HFFc6 (cell line): ENCODE data around the gene GATAD2B. TPM values are rescaled to one million over a fixed set of nuclear protein-coding genes. Genes with fewer than 3 reads are reported as not detected.

ENCODE experiments used
- DNase-seq: peaks from one replicate; pipeline ENCODE4 v3.0.0-alpha.2; 2018
- H3K27ac Mint-ChIP-seq: 2 replicates; pipeline ENCODE4 v1.8.0; 2020; ENCODE audit warnings: mild to moderate bottlenecking, mixed read lengths
- H3K27me3 Mint-ChIP-seq: 2 replicates; pipeline ENCODE4 v1.8.0; 2021; ENCODE audit warnings: mild to moderate bottlenecking, moderate library complexity, mixed read lengths; ENCODE audit not compliant: insufficient read depth
- H3K36me3 Mint-ChIP-seq: 2 replicates; pipeline ENCODE4 v1.8.0; 2021; ENCODE audit warnings: low read depth, mixed read lengths
- H3K4me1 Mint-ChIP-seq: 2 replicates; pipeline ENCODE4 v1.8.0; 2020; ENCODE audit warnings: low read depth, mixed read lengths
- H3K4me3 Mint-ChIP-seq: 2 replicates; pipeline ENCODE4 v1.8.0; 2020; ENCODE audit warnings: mild to moderate bottlenecking, moderate library complexity, mixed read lengths
- H3K9me3 Mint-ChIP-seq: 2 replicates; pipeline ENCODE4 v1.8.0; 2020; ENCODE audit warnings: mild to moderate bottlenecking, mixed read lengths
- CTCF ChIP-seq: fragments of 200-600 bp; sonication (generic); IDR thresholded peaks from 2 replicates; pipeline ENCODE4 v1.5.0; 2021; ENCODE audit warnings: antibody characterized with exemption, mild to moderate bottlenecking
- total RNA-seq, 6 experiments: library from RNA; stranded (reverse); fragmentation: NEBNext Ultra II Directional; extraction: Animal tissue kit (Norgen Biotek cat#: 25700); gene quantifications; 2 replicates in 1 of 6; 3 replicates in 5 of 6; pipeline ENCODE4 v1.2.3, GENCODE V29; 2021

GATAD2B gene
- total RNA-seq, 6 experiments from 2014 or later: 29.3 to 40.9 (median 38.4) TPM

GRCh38 chr1:153933430-153933829 is 10.7 kb upstream of the GATAD2B start:
- TF ChIP-seq CTCF: no peak
- no peak overlapping the region for H3K27ac Mint-ChIP-seq
- no peak overlapping the region for H3K4me3 Mint-ChIP-seq
- no peaks in the 10 kb centered on the region for H3K9me3 Mint-ChIP-seq
- DNase-seq: no peak
- peaks cover 4% of the 10 kb centered on the region; the same call in 1 of the 2 replicates for H3K27me3 Mint-ChIP-seq
- peaks cover 11% of the 10 kb centered on the region for H3K4me1 Mint-ChIP-seq
- peaks cover 27% of the 10 kb centered on the region for H3K36me3 Mint-ChIP-seq

- Mint-ChIP-seq H3K4me1 (peaks cover 17% of the 10 kb centered on the region), H3K9me3 (no peaks in the 10 kb centered on the region), H3K4me3 (no peak overlapping the region), H3K36me3 (peaks cover 22% of the 10 kb centered on the region), H3K27ac (no peak overlapping the region), H3K27me3 (peaks cover 4% of the 10 kb centered on the region)
- no peak for DNase-seq
- TF ChIP-seq CTCF: no peak
These were observed 9.7 kb upstream of the GATAD2B start for GRCh38 chr1:153932156-153933131.

- Mint-ChIP-seq H3K36me3 (peaks cover 11% of the 10 kb centered on the region), H3K9me3 (no peaks in the 10 kb centered on the region), H3K27ac (no peak overlapping the region), H3K4me3 (no peak overlapping the region), H3K27me3 (peaks cover 4% of the 10 kb centered on the region), H3K4me1 (peaks cover 17% of the 10 kb centered on the region)
- TF ChIP-seq CTCF: peak; percentile 17; the same call in 1 of the 2 replicates
- no peak for DNase-seq
These were observed 7.5 kb upstream of the GATAD2B start for GRCh38 chr1:153929981-153930948.

GRCh38 chr1:153929426-153929825 is 6.7 kb upstream of the GATAD2B start:
- Mint-ChIP-seq H3K4me1 (peaks cover 17% of the 10 kb centered on the region), H3K27ac (peak overlapping the region; percentile 81), H3K4me3 (no peak overlapping the region)

More at GRCh38 chr1:153929426-153929825, 6.7 kb upstream of the GATAD2B start:
- no peak for TF ChIP-seq CTCF
- DNase-seq: no peak
- H3K9me3 Mint-ChIP-seq: no peaks in the 10 kb centered on the region
- peaks cover 4% of the 10 kb centered on the region for H3K27me3 Mint-ChIP-seq
- H3K36me3 Mint-ChIP-seq: peaks cover 2% of the 10 kb centered on the region
